Measurements from ENCODE around the gene PCDHB8. TPM values are rescaled to one million over a fixed set of nuclear protein-coding genes. Genes with fewer than 3 reads are reported as not detected.
"Not testable (repeated sequence)": the region's sequence is repeated elsewhere in the genome, so short reads cannot be mapped to it uniquely, and the experiment has no call there.

Gene PCDHB8
- total RNA-seq, 1 experiment from 2014 or later: 7.7 TPM

- H3K4me3 ChIP-seq (ENCODE audit: low read depth, low read length, poor library complexity, severe bottlenecking); CTCF ChIA-PET; DNase-seq (ENCODE audit: low spot score); H3K36me3 ChIP-seq (ENCODE audit: insufficient read depth, low read length, poor library complexity, severe bottlenecking); H3K9me3 ChIP-seq (ENCODE audit: low read depth, low read length, poor library complexity, severe bottlenecking); H3K4me1 ChIP-seq (ENCODE audit: insufficient read depth, low read length, poor library complexity, severe bottlenecking); POLR2A ChIA-PET (ENCODE audit: low non-redundant PET); H3K27ac ChIP-seq (ENCODE audit: low read depth, low read length, poor library complexity, severe bottlenecking); intact Hi-C loops (cut with micrococcal nuclease; ENCODE audit: unreplicated experiment); H3K27me3 ChIP-seq (replicated peaks; ENCODE audit: insufficient read depth, low read depth, low read length, poor library complexity); BruUV-seq (replicated peaks): not testable (repeated sequence)
Observed at GRCh38 chr5:141210849-141211248, 33.3 kb downstream of the PCDHB8 start.

- H3K9me3 ChIP-seq (ENCODE audit: low read depth, low read length, poor library complexity, severe bottlenecking); BruUV-seq (replicated peaks); H3K4me1 ChIP-seq (ENCODE audit: insufficient read depth, low read length, poor library complexity, severe bottlenecking); H3K27me3 ChIP-seq (replicated peaks; ENCODE audit: insufficient read depth, low read depth, low read length, poor library complexity); H3K36me3 ChIP-seq (ENCODE audit: insufficient read depth, low read length, poor library complexity, severe bottlenecking); H3K27ac ChIP-seq (ENCODE audit: low read depth, low read length, poor library complexity, severe bottlenecking); POLR2A ChIA-PET (ENCODE audit: low non-redundant PET); CTCF ChIA-PET; intact Hi-C loops (cut with micrococcal nuclease; ENCODE audit: unreplicated experiment); H3K4me3 ChIP-seq (ENCODE audit: low read depth, low read length, poor library complexity, severe bottlenecking): not testable (repeated sequence)
- TF ChIP-seq, protein P1, sequence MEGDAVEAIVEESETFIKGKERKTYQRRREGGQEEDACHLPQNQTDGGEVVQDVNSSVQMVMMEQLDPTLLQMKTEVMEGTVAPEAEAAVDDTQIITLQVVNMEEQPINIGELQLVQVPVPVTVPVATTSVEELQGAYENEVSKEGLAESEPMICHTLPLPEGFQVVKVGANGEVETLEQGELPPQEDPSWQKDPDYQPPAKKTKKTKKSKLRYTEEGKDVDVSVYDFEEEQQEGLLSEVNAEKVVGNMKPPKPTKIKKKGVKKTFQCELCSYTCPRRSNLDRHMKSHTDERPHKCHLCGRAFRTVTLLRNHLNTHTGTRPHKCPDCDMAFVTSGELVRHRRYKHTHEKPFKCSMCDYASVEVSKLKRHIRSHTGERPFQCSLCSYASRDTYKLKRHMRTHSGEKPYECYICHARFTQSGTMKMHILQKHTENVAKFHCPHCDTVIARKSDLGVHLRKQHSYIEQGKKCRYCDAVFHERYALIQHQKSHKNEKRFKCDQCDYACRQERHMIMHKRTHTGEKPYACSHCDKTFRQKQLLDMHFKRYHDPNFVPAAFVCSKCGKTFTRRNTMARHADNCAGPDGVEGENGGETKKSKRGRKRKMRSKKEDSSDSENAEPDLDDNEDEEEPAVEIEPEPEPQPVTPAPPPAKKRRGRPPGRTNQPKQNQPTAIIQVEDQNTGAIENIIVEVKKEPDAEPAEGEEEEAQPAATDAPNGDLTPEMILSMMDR (conservative IDR thresholded peaks at IDR 0.05; ENCODE audit: low read depth, low read length): peak; percentile 37
- peak; percentile 53 for DNase-seq (ENCODE audit: low spot score)
Observed at GRCh38 chr5:141213656-141214339, 36.2 kb downstream of the PCDHB8 start, which contains the start of gene PCDHB13. PCDHB13 (plus strand) TSS chr5:141213919; CDS start chr5:141214124, 205 bp downstream.

GRCh38 chr5:141214583-141214982 is 37.0 kb downstream of the PCDHB8 start:
- H3K27me3 ChIP-seq (replicated peaks; ENCODE audit: insufficient read depth, low read depth, low read length, poor library complexity); BruUV-seq (replicated peaks); CTCF ChIA-PET; H3K36me3 ChIP-seq (ENCODE audit: insufficient read depth, low read length, poor library complexity, severe bottlenecking); POLR2A ChIA-PET (ENCODE audit: low non-redundant PET); H3K9me3 ChIP-seq (ENCODE audit: low read depth, low read length, poor library complexity, severe bottlenecking); H3K27ac ChIP-seq (ENCODE audit: low read depth, low read length, poor library complexity, severe bottlenecking); H3K4me1 ChIP-seq (ENCODE audit: insufficient read depth, low read length, poor library complexity, severe bottlenecking); DNase-seq (ENCODE audit: low spot score); intact Hi-C loops (cut with micrococcal nuclease; ENCODE audit: unreplicated experiment); H3K4me3 ChIP-seq (ENCODE audit: low read depth, low read length, poor library complexity, severe bottlenecking): not testable (repeated sequence)

DNA sequence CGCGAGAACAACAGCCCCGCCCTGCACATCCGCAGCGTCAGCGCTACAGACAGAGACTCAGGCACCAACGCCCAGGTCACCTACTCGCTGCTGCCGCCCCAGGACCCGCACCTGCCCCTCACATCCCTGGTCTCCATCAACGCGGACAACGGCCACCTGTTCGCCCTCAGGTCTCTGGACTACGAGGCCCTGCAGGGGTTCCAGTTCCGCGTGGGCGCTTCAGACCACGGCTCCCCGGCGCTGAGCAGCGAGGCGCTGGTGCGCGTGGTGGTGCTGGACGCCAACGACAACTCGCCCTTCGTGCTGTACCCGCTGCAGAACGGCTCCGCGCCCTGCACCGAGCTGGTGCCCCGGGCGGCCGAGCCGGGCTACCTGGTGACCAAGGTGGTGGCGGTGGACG is 37.9 kb downstream of the PCDHB8 start:
- H3K27me3 ChIP-seq (replicated peaks; ENCODE audit: insufficient read depth, low read depth, low read length, poor library complexity); H3K27ac ChIP-seq (ENCODE audit: low read depth, low read length, poor library complexity, severe bottlenecking); CTCF ChIA-PET; POLR2A ChIA-PET (ENCODE audit: low non-redundant PET); DNase-seq (ENCODE audit: low spot score); H3K4me1 ChIP-seq (ENCODE audit: insufficient read depth, low read length, poor library complexity, severe bottlenecking); H3K4me3 ChIP-seq (ENCODE audit: low read depth, low read length, poor library complexity, severe bottlenecking); intact Hi-C loops (cut with micrococcal nuclease; ENCODE audit: unreplicated experiment); H3K9me3 ChIP-seq (ENCODE audit: low read depth, low read length, poor library complexity, severe bottlenecking); H3K36me3 ChIP-seq (ENCODE audit: insufficient read depth, low read length, poor library complexity, severe bottlenecking); BruUV-seq (replicated peaks): not testable (repeated sequence)

- BruUV-seq (replicated peaks); POLR2A ChIA-PET (ENCODE audit: low non-redundant PET); intact Hi-C loops (cut with micrococcal nuclease; ENCODE audit: unreplicated experiment); DNase-seq (ENCODE audit: low spot score); H3K27me3 ChIP-seq (replicated peaks; ENCODE audit: insufficient read depth, low read depth, low read length, poor library complexity); CTCF ChIA-PET; H3K36me3 ChIP-seq (ENCODE audit: insufficient read depth, low read length, poor library complexity, severe bottlenecking); H3K9me3 ChIP-seq (ENCODE audit: low read depth, low read length, poor library complexity, severe bottlenecking); H3K27ac ChIP-seq (ENCODE audit: low read depth, low read length, poor library complexity, severe bottlenecking); H3K4me1 ChIP-seq (ENCODE audit: insufficient read depth, low read length, poor library complexity, severe bottlenecking); H3K4me3 ChIP-seq (ENCODE audit: low read depth, low read length, poor library complexity, severe bottlenecking): not testable (repeated sequence)
Observed at GRCh38 chr5:141216035-141216434, 38.4 kb downstream of the PCDHB8 start.

All from A673 (cell line).